ENCODE results near the gene DBN1. TPM values are rescaled to one million over a fixed set of nuclear protein-coding genes. Genes with fewer than 3 reads are reported as not detected.

DBN1 gene
- total RNA-seq, 1 donor from 2014 or later: 113 TPM

GRCh38 chr5:177455036-177455660, 18.3 kb downstream of the DBN1 start:
- peak; percentile 94 for DNase-seq (ENCODE audit: low spot score)
- Histone ChIP-seq H3F3A (ENCODE audit: low read depth) (peaks cover 64% of the 10 kb centered on the region), H3K27me3 (no peaks in the 10 kb centered on the region), H3K27ac (peak overlapping the region; percentile 16), H3K4me3 (peak overlapping the region; percentile 57), H3K9me3 (ENCODE audit: low read depth) (no peaks in the 10 kb centered on the region), H3K79me2 (ENCODE audit: low read depth) (peaks cover 11% of the 10 kb centered on the region), H2AFZ (replicated peaks) (no peak overlapping the region), H3K4me2 (peak overlapping the region; percentile 84), H4K20me1 (ENCODE audit: low read depth) (peaks cover 56% of the 10 kb centered on the region), H3K4me1 (peaks cover 14% of the 10 kb centered on the region), H3K36me3 (peaks cover 4% of the 10 kb centered on the region), H3K9ac (no peak overlapping the region)
- Mint-ChIP-seq H3K9me3 (no peaks in the 10 kb centered on the region), H3K36me3 (peaks cover 11% of the 10 kb centered on the region), H3K4me3 (peak overlapping the region; percentile 76), H3K27me3 (ENCODE audit: insufficient read depth, low read depth) (peaks cover 20% of the 10 kb centered on the region), H3K27ac (no peak overlapping the region), H3K4me1 (peaks cover 46% of the 10 kb centered on the region)
- TF ChIP-seq EZH2phosphoT487 (IDR thresholded peaks at IDR 0.05) (no peak), EZH2 (IDR thresholded peaks at IDR 0.05) (peak; percentile 8), CTCF (IDR thresholded peaks at IDR 0.05) (peak; percentile 76)

GRCh38 chr5:177454397-177455035, 18.9 kb downstream of the DBN1 start:
- no peak overlapping the region for H2AFZ ChIP-seq (replicated peaks)
- H3K9me3 ChIP-seq (ENCODE audit: low read depth): no peaks in the 10 kb centered on the region
- TF ChIP-seq CTCF (IDR thresholded peaks at IDR 0.05) (peak; percentile 83), EZH2 (IDR thresholded peaks at IDR 0.05) (peak; percentile 31), EZH2phosphoT487 (IDR thresholded peaks at IDR 0.05) (no peak)
- peak overlapping the region; percentile 84 for H3K4me3 Mint-ChIP-seq
- no peak overlapping the region for H3K27ac Mint-ChIP-seq
- peaks cover 4% of the 10 kb centered on the region for H3K36me3 ChIP-seq
- DNase-seq (ENCODE audit: low spot score): peak; percentile 95
- peaks cover 52% of the 10 kb centered on the region for H4K20me1 ChIP-seq (ENCODE audit: low read depth)
- no peaks in the 10 kb centered on the region for H3K9me3 Mint-ChIP-seq
- H3K4me3 ChIP-seq: peak overlapping the region; percentile 57
- peak overlapping the region; percentile 16 for H3K27ac ChIP-seq
- H3K4me1 ChIP-seq: peaks cover 14% of the 10 kb centered on the region
- peaks cover 11% of the 10 kb centered on the region for H3K36me3 Mint-ChIP-seq
- peaks cover 57% of the 10 kb centered on the region for H3F3A ChIP-seq (ENCODE audit: low read depth)
- H3K4me1 Mint-ChIP-seq: peaks cover 50% of the 10 kb centered on the region
- no peak overlapping the region for H3K9ac ChIP-seq
- H3K27me3 Mint-ChIP-seq (ENCODE audit: insufficient read depth, low read depth): peaks cover 20% of the 10 kb centered on the region
- H3K27me3 ChIP-seq: no peaks in the 10 kb centered on the region
- H3K4me2 ChIP-seq: peak overlapping the region; percentile 84
- H3K79me2 ChIP-seq (ENCODE audit: low read depth): peaks cover 11% of the 10 kb centered on the region

GRCh38 chr5:177453852-177454396, 19.5 kb downstream of the DBN1 start:
- no peak overlapping the region for H3K9ac ChIP-seq
- H3F3A ChIP-seq (ENCODE audit: low read depth): peaks cover 56% of the 10 kb centered on the region
- peaks cover 11% of the 10 kb centered on the region for H3K79me2 ChIP-seq (ENCODE audit: low read depth)
- DNase-seq (ENCODE audit: low spot score): no peak
- H3K27ac ChIP-seq: no peak overlapping the region
- peaks cover 14% of the 10 kb centered on the region for H3K4me1 ChIP-seq
- TF ChIP-seq EZH2phosphoT487 (IDR thresholded peaks at IDR 0.05) (no peak), EZH2 (IDR thresholded peaks at IDR 0.05) (no peak), CTCF (IDR thresholded peaks at IDR 0.05) (no peak)
- no peaks in the 10 kb centered on the region for H3K27me3 ChIP-seq
- peak overlapping the region; percentile 84 for H3K4me3 Mint-ChIP-seq
- H3K27ac Mint-ChIP-seq: no peak overlapping the region
- peaks cover 52% of the 10 kb centered on the region for H3K4me1 Mint-ChIP-seq
- H3K4me3 ChIP-seq: peak overlapping the region; percentile 57
- H4K20me1 ChIP-seq (ENCODE audit: low read depth): peaks cover 52% of the 10 kb centered on the region
- H3K4me2 ChIP-seq: peak overlapping the region; percentile 84
- peaks cover 4% of the 10 kb centered on the region for H3K36me3 ChIP-seq
- no peaks in the 10 kb centered on the region for H3K9me3 Mint-ChIP-seq
- peaks cover 20% of the 10 kb centered on the region for H3K27me3 Mint-ChIP-seq (ENCODE audit: insufficient read depth, low read depth)
- peaks cover 11% of the 10 kb centered on the region for H3K36me3 Mint-ChIP-seq
- no peaks in the 10 kb centered on the region for H3K9me3 ChIP-seq (ENCODE audit: low read depth)
- no peak overlapping the region for H2AFZ ChIP-seq (replicated peaks)
